T47D (cell line): Measurements from ENCODE around the gene PTBP2.

ENCODE experiments used
- DNase-seq, 2 experiments: peaks; one replicate each; pipeline versions ENCODE4 v3.0.0 to v3.0.0-alpha.2; 2011 to 2012; ENCODE audit warnings: low read depth in 1 of 2, low spot score in 1 of 2
- JUND ChIP-seq: IDR thresholded peaks from 2 replicates; pipeline ENCODE4 v1.6.1; 2012; ENCODE audit warnings: low read depth
- in situ Hi-C: cut with HindIII; loops from 2 replicates; pipeline ENCODE4 v1.10.0; 2016; ENCODE audit warnings: low sequenced_read_pairs, low pct_unique_long_range_greater_than_20kb

PTBP2 gene

DNA sequence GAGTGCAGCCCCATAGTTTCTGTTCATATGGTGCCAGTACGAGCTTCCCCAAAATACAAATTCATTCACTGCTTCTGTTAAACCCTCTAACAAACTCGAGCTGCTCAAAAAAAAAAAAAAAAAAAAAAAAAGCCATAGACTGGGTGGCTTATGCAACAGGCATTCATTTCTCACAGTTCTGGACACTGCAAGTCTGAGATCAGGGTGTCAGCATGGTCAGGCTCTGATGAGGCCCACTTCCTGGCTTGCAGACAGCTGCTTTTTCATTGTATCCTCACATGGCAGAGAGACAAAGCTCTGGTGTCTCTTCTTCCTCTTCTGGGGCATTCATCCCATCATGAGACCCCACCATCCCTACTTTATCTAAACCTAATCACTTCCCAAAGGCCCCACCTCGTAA, 121.6 kb downstream of the PTBP2 start:
- DNase-seq: no peak
- TF ChIP-seq JUND: no peak
- in situ Hi-C loops: no loop called here

DNA sequence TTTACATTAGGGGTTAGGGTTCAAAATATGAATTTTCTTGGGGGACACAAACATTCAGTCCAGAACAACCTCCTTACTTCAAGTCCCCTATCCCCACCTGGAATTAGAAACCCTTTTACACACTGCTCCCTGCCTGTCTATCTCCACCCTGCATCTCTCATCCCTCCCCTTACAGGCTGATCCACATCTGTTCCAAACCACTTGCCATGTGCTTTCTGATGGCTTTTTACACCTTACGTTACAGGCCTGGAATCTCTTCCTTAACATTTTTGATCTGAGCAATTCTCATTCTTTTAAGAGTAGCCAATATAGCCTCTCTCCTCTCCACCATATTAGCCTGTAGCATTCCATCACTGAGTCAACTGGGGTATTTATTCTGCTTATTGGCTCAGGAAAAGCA, 122.0 kb downstream of the PTBP2 start:
- no peak for TF ChIP-seq JUND
- in situ Hi-C loops: no loop called here
- DNase-seq: no peak

GRCh38 chr1:96845464-96845863, 123.9 kb downstream of the PTBP2 start:
- peak in 1 of 2 experiments; percentile 34 for DNase-seq
- in situ Hi-C loops: no loop called here
- TF ChIP-seq JUND: no peak

- no peak for TF ChIP-seq JUND
- DNase-seq: no peak
- in situ Hi-C loops: no loop called here
Measured at GRCh38 chr1:96861836-96862235, 140.3 kb downstream of the PTBP2 start.

GRCh38 chr1:96863449-96863848, 141.9 kb downstream of the PTBP2 start:
- TF ChIP-seq JUND: no peak
- DNase-seq: no peak
- in situ Hi-C loops: no loop called here
